Right lobe of liver (tissue), 6 donors: ENCODE measurements around the gene ATRIP. TPM values are rescaled to one million over a fixed set of nuclear protein-coding genes. Genes with fewer than 3 reads are reported as not detected.

Experiments
- ATAC-seq, 4 donors: fragments of 200-7000 bp; cut with Tn5 transposase; one replicate each; pipeline ENCODE4 v1.9.1; 2020; ENCODE audit warnings: mild to moderate bottlenecking in 4 of 4, moderate library complexity in 4 of 4
- DNase-seq, 3 donors: peaks; one replicate each; pipeline ENCODE4 v3.0.0-alpha.2; 2020
- H3K27ac ChIP-seq, 3 donors: fragments of 200-600 bp; one replicate each; pipeline ENCODE4 v1.8.0; 2022
- H3K27me3 ChIP-seq, 2 donors: fragments of 200-600 bp; one replicate each; pipeline ENCODE4 v1.8.0; 2022
- H3K36me3 ChIP-seq, 4 donors: fragments of 200-600 bp; sonication (generic) in 1 of 4; one replicate each; pipeline versions ENCODE4 v1.5.1 to v1.8.0; 2017 to 2022; ENCODE audit warnings: control low read depth in 1 of 4
- H3K4me1 ChIP-seq, 4 donors: fragments of 200-600 bp; sonication (generic) in 1 of 4; one replicate each; pipeline versions ENCODE4 v1.5.1 to v1.8.0; 2017 to 2022; ENCODE audit warnings: control low read depth in 1 of 4
- H3K4me3 ChIP-seq, 3 donors: fragments of 200-600 bp; one replicate each; pipeline ENCODE4 v1.8.0; 2022
- H3K9me3 ChIP-seq, 4 donors: fragments of 200-600 bp; sonication (generic) in 1 of 4; one replicate each; pipeline versions ENCODE4 v1.5.1 to v1.8.0; 2017 to 2022; ENCODE audit warnings: control low read depth in 1 of 4
- POLR2A ChIP-seq: fragments of 450-650 bp; IDR thresholded peaks from one replicate; pipeline ENCODE4 v1.6.1; 2017; ENCODE audit warnings: antibody characterized with exemption, mild to moderate bottlenecking
- WGBS: methylation state at CpG from one replicate; pipeline ENCODE4 v1.1.6; 2018; ENCODE audit warnings: low coverage, low lambda C conversion rate; ENCODE audit not compliant: insufficient coverage; ENCODE audit errors: missing lambda C conversion rate; 5-methylcytosine and 5-hydroxymethylcytosine counted together
- intact Hi-C, 2 donors: fragments of 100-400 bp; cut with DNase I; formaldehyde crosslinking; loops; one replicate each; pipeline versions ENCODE4 v1.11.2 to v1.14.1; 2022
- total RNA-seq, 6 experiments: library from RNA; depleted of rRNA in 2 of 6; stranded (reverse); fragments of >200 nt in 2 of 6; fragmentation: NEBNext Ultra II Directional in 3 of 6; extraction: Animal tissue kit (Norgen Biotek cat#: 25700) in 3 of 6; gene quantifications; one replicate each; pipeline versions ENCODE4 v1.1.0 to v1.2.4, GENCODE V29; 2016 to 2023
- TF ChIP-seq, protein P1 (sequence below), 4 donors: fragments of 200-600 bp in 3 of 4; fragments of 450-650 bp in 1 of 4; IDR thresholded peaks; one replicate each; pipeline versions ENCODE4 v1.5.1 to v1.8.0; 2016 to 2022; ENCODE audit warnings: antibody characterized with exemption in 4 of 4, mild to moderate bottlenecking in 2 of 4
- donor health status: DM: no; HTN: yes; CAD: no.
- donor health status: DM: no; HTN: no; CAD: no.
- donor health status: DM: no; HTN: no; CAD: no.
- donor health status: DM: no; HTN: yes; CAD: no.
- donor health status: DM: no; HTN: yes; CAD: no.

ATRIP gene
- total RNA-seq, 6 experiments from 2014 or later, result 2.4 to 4.5 (median 3.2) TPM

DNA sequence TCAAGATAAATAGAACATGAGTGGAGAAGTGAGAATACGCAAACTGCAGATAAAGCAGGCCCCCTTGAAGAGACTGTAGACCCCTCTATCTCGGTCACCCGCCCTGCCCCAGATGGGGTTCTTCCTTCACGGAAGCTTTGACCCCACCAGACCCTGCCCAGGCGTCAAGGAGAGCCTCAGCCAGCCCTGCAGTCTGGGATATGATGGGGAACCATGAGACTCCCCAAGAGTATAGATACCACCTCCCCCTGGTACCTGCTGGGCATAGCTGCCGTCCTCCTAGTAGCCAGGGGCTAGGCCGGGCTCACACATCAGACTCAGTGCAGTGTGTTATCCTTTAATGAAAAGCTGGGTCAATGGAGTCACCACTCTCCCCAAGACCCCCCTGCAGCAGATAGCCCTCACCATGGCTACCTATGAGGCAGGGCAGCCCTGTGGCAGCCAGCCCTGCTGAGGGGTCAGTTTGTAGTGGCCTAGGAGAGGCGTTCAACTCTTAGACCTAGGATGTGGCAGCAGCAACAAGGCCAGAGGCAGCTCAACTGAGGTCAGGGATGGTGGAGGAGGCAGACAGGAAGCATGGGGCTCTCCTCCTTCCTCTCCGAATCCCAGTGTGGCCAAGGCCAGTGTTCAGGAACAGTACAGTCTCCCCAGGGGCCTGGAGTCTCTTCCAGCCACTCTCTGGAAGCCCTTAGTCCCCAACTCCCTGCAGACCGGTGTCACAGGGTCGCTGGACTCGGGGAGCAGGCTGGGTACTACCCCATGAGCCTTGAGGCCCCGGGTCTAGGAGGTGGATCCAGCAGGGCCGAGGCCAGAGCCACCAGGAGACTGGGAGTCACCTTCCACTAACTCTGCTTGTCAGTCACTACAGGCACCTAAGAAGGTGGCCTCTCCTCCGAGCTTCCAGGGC lies 42.8 kb upstream of the ATRIP start:
- no peak overlapping the region for H3K27ac ChIP-seq
- H3K27me3 ChIP-seq, result no peaks in the 10 kb centered on the region
- no peaks in the 10 kb centered on the region for H3K9me3 ChIP-seq
- intact Hi-C loops, result no loop called here
- DNase-seq (peak in 1 of 3 donors; percentile 9), ATAC-seq (no peak)
- TF ChIP-seq POLR2A, result no peak
- TF ChIP-seq, protein P1, sequence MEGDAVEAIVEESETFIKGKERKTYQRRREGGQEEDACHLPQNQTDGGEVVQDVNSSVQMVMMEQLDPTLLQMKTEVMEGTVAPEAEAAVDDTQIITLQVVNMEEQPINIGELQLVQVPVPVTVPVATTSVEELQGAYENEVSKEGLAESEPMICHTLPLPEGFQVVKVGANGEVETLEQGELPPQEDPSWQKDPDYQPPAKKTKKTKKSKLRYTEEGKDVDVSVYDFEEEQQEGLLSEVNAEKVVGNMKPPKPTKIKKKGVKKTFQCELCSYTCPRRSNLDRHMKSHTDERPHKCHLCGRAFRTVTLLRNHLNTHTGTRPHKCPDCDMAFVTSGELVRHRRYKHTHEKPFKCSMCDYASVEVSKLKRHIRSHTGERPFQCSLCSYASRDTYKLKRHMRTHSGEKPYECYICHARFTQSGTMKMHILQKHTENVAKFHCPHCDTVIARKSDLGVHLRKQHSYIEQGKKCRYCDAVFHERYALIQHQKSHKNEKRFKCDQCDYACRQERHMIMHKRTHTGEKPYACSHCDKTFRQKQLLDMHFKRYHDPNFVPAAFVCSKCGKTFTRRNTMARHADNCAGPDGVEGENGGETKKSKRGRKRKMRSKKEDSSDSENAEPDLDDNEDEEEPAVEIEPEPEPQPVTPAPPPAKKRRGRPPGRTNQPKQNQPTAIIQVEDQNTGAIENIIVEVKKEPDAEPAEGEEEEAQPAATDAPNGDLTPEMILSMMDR (IDR thresholded peaks at IDR 0.05), result no peak
- H3K4me1 ChIP-seq, result no peaks in the 10 kb centered on the region
- no peak overlapping the region for H3K4me3 ChIP-seq
- peaks cover 0 to 47% (median 23%) of the 10 kb centered on the region in 4 donors for H3K36me3 ChIP-seq
- WGBS, result 70% methylated on average over 2 of the region's 15 CpGs

DNA sequence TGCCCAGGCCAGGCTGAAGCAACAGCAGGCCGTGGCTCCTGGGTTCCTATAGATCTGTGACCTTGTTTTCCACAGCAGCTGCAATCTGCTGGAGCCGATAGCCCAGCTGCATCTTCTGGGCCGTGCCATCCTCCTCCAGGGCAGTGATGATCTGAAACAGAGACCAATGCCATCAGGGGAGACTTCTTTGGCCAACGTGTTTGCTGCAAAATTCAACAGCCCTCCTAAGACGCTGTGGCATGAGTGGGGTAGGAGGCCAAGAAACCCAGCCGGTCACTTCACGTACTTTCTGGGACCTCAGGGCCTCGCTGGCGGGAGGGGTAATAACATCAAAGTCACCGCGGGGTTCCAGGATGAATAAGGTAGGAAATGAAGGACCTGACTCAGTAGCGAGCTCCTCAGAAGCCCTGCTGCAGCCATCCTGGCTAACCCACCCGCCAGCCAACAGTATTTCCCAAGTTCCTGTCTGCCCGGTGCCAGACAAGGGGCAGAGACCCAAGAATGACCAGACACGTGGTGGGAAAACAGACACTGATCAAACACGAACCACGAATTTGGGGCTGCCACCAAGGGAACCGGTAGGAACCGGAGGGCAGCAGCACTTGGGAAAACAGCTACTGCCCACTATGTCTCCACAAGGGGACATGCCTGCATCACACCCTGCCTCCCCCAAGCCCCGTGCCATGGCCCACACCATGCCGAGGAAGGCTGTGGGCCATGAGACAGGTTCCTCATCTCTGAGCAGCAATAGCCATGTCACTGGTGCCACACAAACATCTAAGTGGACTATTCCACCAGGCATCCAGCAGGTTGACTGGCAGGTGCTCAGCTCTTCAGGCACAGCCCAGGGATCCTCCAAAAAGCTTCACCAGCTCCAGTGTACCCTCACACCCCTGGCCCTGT lies 41.8 kb upstream of the ATRIP start:
- H3K9me3 ChIP-seq, result no peaks in the 10 kb centered on the region
- 64% methylated on average over 8 of the region's 21 CpGs for WGBS
- no peaks in the 10 kb centered on the region for H3K27me3 ChIP-seq
- H3K4me3 ChIP-seq, result no peak overlapping the region
- H3K36me3 ChIP-seq, result peaks cover 0 to 56% (median 26%) of the 10 kb centered on the region in 4 donors
- DNase-seq, result peak in 2 of 3 donors; percentile 12 to 48
- H3K27ac ChIP-seq, result no peak overlapping the region
- intact Hi-C loops, result no loop called here
- H3K4me1 ChIP-seq, result no peaks in the 10 kb centered on the region
- no peak for ATAC-seq
- no peak for TF ChIP-seq POLR2A
- TF ChIP-seq, protein P1 (IDR thresholded peaks at IDR 0.05), result no peak

DNA sequence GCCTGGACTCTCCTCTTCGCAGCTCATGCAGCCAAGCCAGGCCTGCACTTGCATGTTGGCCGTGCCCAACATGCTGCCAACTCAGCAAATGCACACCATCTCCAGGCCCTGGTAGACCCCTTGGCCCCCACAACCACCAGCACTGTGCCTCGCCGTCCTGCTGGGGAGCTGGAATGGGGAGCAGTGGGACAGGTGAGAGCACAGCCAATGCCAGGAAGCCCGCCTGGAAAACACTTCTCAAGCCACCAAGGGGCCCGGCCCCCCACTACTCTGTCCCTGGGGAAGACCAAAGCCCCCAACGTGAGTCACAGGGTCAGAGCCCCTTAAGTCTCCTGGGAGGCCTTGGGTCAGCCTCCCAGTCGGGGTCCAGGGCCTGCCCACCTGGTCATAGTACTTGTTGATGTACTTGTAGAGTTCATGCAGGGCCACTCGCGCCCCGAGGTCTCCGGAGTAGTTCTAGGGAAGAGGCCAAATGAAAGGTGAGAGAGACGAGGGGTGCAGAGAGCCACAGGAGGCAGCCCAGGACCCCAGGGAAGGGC lies 41.1 kb upstream of the ATRIP start:
- Histone ChIP-seq H3K4me3 (no peak overlapping the region), H3K4me1 (no peaks in the 10 kb centered on the region), H3K27ac (no peak overlapping the region), H3K9me3 (no peaks in the 10 kb centered on the region), H3K36me3 (peaks cover 0 to 63% (median 28%) of the 10 kb centered on the region in 4 donors), H3K27me3 (no peaks in the 10 kb centered on the region)
- intact Hi-C loops, result no loop called here
- 40% methylated on average over 5 of the region's 13 CpGs for WGBS
- DNase-seq (peak; percentile 15 to 55 (median 51)), ATAC-seq (no peak)
- TF ChIP-seq, protein P1 (IDR thresholded peaks at IDR 0.05), result no peak
- TF ChIP-seq POLR2A, result no peak

DNA sequence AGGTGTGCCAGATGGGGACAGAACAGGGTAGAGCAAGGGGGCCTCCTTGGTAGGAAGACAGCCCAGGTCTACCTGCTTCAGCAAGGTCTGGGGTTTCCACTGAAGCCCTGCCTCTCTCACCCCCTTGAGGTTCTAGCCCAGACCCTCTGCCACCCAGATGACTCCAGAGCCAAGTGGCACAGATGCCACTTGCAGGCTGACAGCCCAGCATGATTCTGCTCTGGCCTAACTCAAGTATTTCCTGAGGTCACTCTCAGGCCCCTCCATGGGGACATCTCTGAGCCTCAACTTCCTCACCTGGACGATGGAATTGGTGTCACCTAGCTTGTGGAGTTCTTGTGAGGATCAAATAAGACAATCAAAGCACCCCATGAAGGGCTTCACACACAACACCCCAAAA lies 40.6 kb upstream of the ATRIP start:
- intact Hi-C loops, result no loop called here
- TF ChIP-seq POLR2A, result no peak
- no peak overlapping the region for H3K27ac ChIP-seq
- DNase-seq (no peak), ATAC-seq (no peak)
- H3K9me3 ChIP-seq, result no peaks in the 10 kb centered on the region
- no peaks in the 10 kb centered on the region for H3K4me1 ChIP-seq
- H3K4me3 ChIP-seq, result no peak overlapping the region
- no peaks in the 10 kb centered on the region for H3K27me3 ChIP-seq
- WGBS, result 80% methylated on average over 1 of the region's 1 CpG
- H3K36me3 ChIP-seq, result peaks cover 0 to 69% (median 31%) of the 10 kb centered on the region in 4 donors
